ACC112 (cell line): Measurements from ENCODE around the gene KLF13.
A peak's percentile ranks its signal among the peaks of the same experiment; 100 is the strongest.

Experiments
- H2AFZ ChIP-seq: fragments of 200-600 bp; sonication (generic); one replicate; pipeline ENCODE4 v1.6.0; 2017; ENCODE audit warnings: antibody characterized with exemption, low read length; ENCODE audit not compliant: unreplicated experiment
- H3K27ac ChIP-seq: fragments of 200-600 bp; sonication (generic); 2 replicates; pipeline ENCODE4 v1.5.1; 2014; ENCODE audit warnings: low read depth, mild to moderate bottlenecking, antibody characterized with exemption, low read length, moderate library complexity
- H3K27me3 ChIP-seq: fragments of 200-600 bp; sonication (generic); 2 replicates; pipeline ENCODE4 v1.6.1; 2014; ENCODE audit warnings: mild to moderate bottlenecking, antibody characterized with exemption, low read length, moderate library complexity, mixed read lengths; ENCODE audit not compliant: insufficient read depth
- H3K36me3 ChIP-seq: fragments of 200-600 bp; sonication (generic); 2 replicates; pipeline ENCODE4 v1.6.1; 2016; ENCODE audit warnings: mild to moderate bottlenecking, antibody characterized with exemption, low read length, moderate library complexity, mixed read lengths; ENCODE audit not compliant: insufficient read depth
- H3K4me1 ChIP-seq: fragments of 200-600 bp; sonication (generic); one replicate; pipeline ENCODE4 v1.6.1; 2016; ENCODE audit warnings: low read length, mixed read lengths; ENCODE audit not compliant: insufficient read depth, unreplicated experiment, control insufficient read depth
- H3K4me3 ChIP-seq: fragments of 200-600 bp; sonication (generic); 2 replicates; pipeline ENCODE4 v1.5.1; 2014; ENCODE audit warnings: mild to moderate bottlenecking, low read depth, low read length
- H3K79me2 ChIP-seq: fragments of 200-600 bp; sonication (generic); one replicate; pipeline ENCODE4 v1.6.0; 2016; ENCODE audit warnings: low read length; ENCODE audit not compliant: control insufficient read depth, unreplicated experiment, insufficient read depth

Gene KLF13

GRCh38 chr15:31387479-31388118, 61.0 kb downstream of the KLF13 start:
- H2AFZ ChIP-seq: no peak overlapping the region
- no peaks in the 10 kb centered on the region for H3K36me3 ChIP-seq
- no peak overlapping the region for H3K27ac ChIP-seq
- H3K79me2 ChIP-seq: no peaks in the 10 kb centered on the region
- H3K27me3 ChIP-seq: no peaks in the 10 kb centered on the region
- H3K4me3 ChIP-seq: no peak overlapping the region
- H3K4me1 ChIP-seq: peaks cover 10% of the 10 kb centered on the region

DNA sequence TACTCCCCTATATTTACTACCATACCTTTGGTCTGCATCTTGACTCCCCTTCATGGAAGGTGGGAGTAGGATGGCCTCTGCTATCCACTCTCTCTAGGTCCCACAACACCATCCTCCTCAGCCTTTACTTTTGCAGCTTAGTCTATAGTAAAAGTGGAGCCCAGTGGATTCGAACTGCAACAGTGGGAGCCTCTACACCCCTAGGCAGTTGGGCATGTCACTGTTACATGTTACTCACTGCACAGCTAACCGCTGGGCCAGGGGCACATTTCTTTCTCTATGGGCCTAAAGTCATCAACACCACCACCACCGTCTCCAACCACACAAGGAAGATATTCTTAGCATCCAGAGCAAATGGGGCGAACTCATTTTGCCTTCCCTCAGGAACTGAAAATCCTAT, 62.9 kb downstream of the KLF13 start:
- Histone ChIP-seq H3K36me3 (no peaks in the 10 kb centered on the region), H3K4me3 (no peak overlapping the region), H3K4me1 (peaks cover 10% of the 10 kb centered on the region), H3K27me3 (no peaks in the 10 kb centered on the region), H2AFZ (no peak overlapping the region), H3K27ac (no peak overlapping the region), H3K79me2 (no peaks in the 10 kb centered on the region)

DNA sequence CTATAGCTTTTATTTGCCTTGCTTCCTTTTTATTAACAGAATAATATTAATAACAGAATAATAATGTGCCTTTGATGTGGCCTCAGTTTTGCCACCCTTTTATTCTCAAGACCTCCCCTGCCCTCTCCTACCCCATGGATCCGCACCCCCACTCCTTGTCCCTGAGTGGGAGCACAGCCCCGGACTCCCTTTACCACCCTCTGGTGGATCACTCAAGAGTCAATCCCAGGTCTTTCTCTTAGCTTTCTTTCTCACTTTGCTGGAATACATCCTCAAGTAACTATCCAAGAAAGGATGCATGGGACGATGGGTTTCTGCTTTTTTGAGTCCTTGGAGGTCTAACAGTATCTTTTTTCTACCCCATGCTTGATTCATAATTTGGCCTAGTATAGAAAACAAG, 63.4 kb downstream of the KLF13 start:
- Histone ChIP-seq H3K4me1 (peaks cover 10% of the 10 kb centered on the region), H3K27ac (no peak overlapping the region)

GRCh38 chr15:31390777-31391486, 64.3 kb downstream of the KLF13 start:
- Histone ChIP-seq H3K4me1 (peaks cover 10% of the 10 kb centered on the region), H3K36me3 (no peaks in the 10 kb centered on the region), H3K4me3 (no peak overlapping the region), H3K27me3 (no peaks in the 10 kb centered on the region), H3K79me2 (no peaks in the 10 kb centered on the region), H3K27ac (no peak overlapping the region), H2AFZ (no peak overlapping the region)

More for the DNA sequence above, 63.4 kb downstream of the KLF13 start:
- H3K36me3 ChIP-seq: no peaks in the 10 kb centered on the region
- no peak overlapping the region for H2AFZ ChIP-seq
- no peaks in the 10 kb centered on the region for H3K79me2 ChIP-seq
- no peaks in the 10 kb centered on the region for H3K27me3 ChIP-seq
- no peak overlapping the region for H3K4me3 ChIP-seq

GRCh38 chr15:31391687-31392671, 65.3 kb downstream of the KLF13 start:
- H3K4me1 ChIP-seq: peaks cover 15% of the 10 kb centered on the region
- H3K27ac ChIP-seq: peak overlapping the region; percentile 48; the same call in 1 of the 2 replicates
- H3K4me3 ChIP-seq: peak overlapping the region; percentile 76
- H3K27me3 ChIP-seq: no peaks in the 10 kb centered on the region
- H2AFZ ChIP-seq: peak overlapping the region; percentile 49
- no peaks in the 10 kb centered on the region for H3K79me2 ChIP-seq
- no peaks in the 10 kb centered on the region for H3K36me3 ChIP-seq

- Histone ChIP-seq H3K27me3 (no peaks in the 10 kb centered on the region), H3K4me3 (peak overlapping the region; percentile 76), H2AFZ (peak overlapping the region; percentile 11)
Measured at GRCh38 chr15:31392761-31393401, 66.2 kb downstream of the KLF13 start.

DNA sequence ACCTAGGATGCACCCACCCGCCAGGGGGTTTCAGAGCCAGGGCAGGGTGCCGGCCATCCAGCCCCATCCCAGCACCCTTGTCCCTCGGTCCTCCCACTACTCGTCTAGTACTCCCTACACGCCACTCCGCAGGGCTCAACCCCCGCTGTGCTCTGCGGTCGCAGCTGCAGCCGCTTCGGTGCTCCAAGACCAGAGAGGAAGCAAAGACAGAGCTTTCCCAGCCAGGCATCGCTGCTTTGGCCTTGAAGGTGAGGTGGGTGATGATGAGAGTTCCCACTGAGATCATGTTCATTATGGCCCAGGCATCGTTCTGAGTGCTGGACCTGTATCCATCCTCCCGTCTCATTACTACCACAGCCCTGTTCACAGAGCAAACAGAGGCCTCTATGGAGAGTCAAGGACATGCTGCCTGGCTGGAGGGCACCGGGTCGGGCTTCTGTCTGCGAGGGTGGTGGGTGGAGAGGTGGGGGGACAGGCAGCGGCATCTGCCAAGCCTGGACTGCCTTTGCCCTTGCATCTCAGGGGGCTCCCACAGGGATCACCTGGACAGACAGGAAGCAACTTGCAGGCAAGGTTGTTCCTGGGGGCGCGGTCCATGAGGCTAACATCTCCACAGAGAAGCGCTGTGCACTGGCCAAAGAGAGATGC, 66.9 kb downstream of the KLF13 start:
- Histone ChIP-seq H3K27ac (no peak overlapping the region), H3K4me3 (no peak overlapping the region), H3K27me3 (no peaks in the 10 kb centered on the region), H3K36me3 (no peaks in the 10 kb centered on the region), H2AFZ (no peak overlapping the region), H3K79me2 (no peaks in the 10 kb centered on the region), H3K4me1 (peaks cover 21% of the 10 kb centered on the region)

More at GRCh38 chr15:31392761-31393401, 66.2 kb downstream of the KLF13 start:
- Histone ChIP-seq H3K27ac (no peak overlapping the region), H3K4me1 (peaks cover 16% of the 10 kb centered on the region), H3K79me2 (no peaks in the 10 kb centered on the region), H3K36me3 (no peaks in the 10 kb centered on the region)

GRCh38 chr15:31396881-31397560, 70.4 kb downstream of the KLF13 start:
- H3K4me3 ChIP-seq: no peak overlapping the region
- peaks cover 50% of the 10 kb centered on the region for H3K4me1 ChIP-seq
- no peaks in the 10 kb centered on the region for H3K79me2 ChIP-seq
- no peaks in the 10 kb centered on the region for H3K27me3 ChIP-seq
- peak overlapping the region; percentile 91 for H2AFZ ChIP-seq
- peak overlapping the region; percentile 92 for H3K27ac ChIP-seq
- H3K36me3 ChIP-seq: no peaks in the 10 kb centered on the region

GRCh38 chr15:31397851-31398661, 71.4 kb downstream of the KLF13 start:
- no peaks in the 10 kb centered on the region for H3K36me3 ChIP-seq
- no peak overlapping the region for H3K4me3 ChIP-seq
- peak overlapping the region; percentile 81 for H3K27ac ChIP-seq
- H3K27me3 ChIP-seq: no peaks in the 10 kb centered on the region
- H3K4me1 ChIP-seq: peaks cover 61% of the 10 kb centered on the region
- no peak overlapping the region for H2AFZ ChIP-seq
- no peaks in the 10 kb centered on the region for H3K79me2 ChIP-seq
